ENCODE results near the gene ZNF516. TPM values are rescaled to one million over a fixed set of nuclear protein-coding genes. Genes with fewer than 3 reads are reported as not detected.
A peak's percentile ranks its signal among the peaks of the same experiment; 100 is the strongest.

Gene ZNF516
- total RNA-seq, 1 experiment from 2014 or later, result 25.5 TPM

- Histone ChIP-seq H3K9me3 (no peaks in the 10 kb centered on the region), H3K36me3 (ENCODE audit: control insufficient read depth, insufficient read depth, low read length) (no peaks in the 10 kb centered on the region), H3K27me3 (replicated peaks; ENCODE audit: control insufficient read depth, insufficient read depth, low read length) (no peaks in the 10 kb centered on the region), H3K4me1 (no peaks in the 10 kb centered on the region), H3K4me3 (ENCODE audit: low read depth, low read length) (no peak overlapping the region)
- no peak overlapping the region for H3K27ac Mint-ChIP-seq (ENCODE audit: unreplicated experiment)
- ChIA-PET CTCF (interaction anchor here (0.9 kb wide), 1 partner anchor 358 kb away, joined by 6 read pairs; no protein-coding TSS in a partner anchor), POLR2A (no interaction called here)
- no TSS peak for BruUV-seq (replicated peaks)
- DNase-seq, result peak; percentile 43
- no peaks in the 10 kb centered on the region for H3K9me3 Mint-ChIP-seq (ENCODE audit: unreplicated experiment)
- TF ChIP-seq CTCF (IDR thresholded peaks at IDR 0.05; ENCODE audit: insufficient read depth in 1 of 2, low read depth in 1 of 2, low read length in 1 of 2, severe bottlenecking in 1 of 2, unreplicated experiment in 1 of 2), result no peak
- H3K4me3 Mint-ChIP-seq (ENCODE audit: unreplicated experiment), result peak overlapping the region; percentile 37
- H3K27me3 Mint-ChIP-seq (ENCODE audit: insufficient read depth, unreplicated experiment), result peaks cover 5% of the 10 kb centered on the region
- peaks cover 8% of the 10 kb centered on the region for H3K4me1 Mint-ChIP-seq (ENCODE audit: low read depth, unreplicated experiment)
- intact Hi-C loops (cut with micrococcal nuclease; ENCODE audit: unreplicated experiment), result no loop called here
- peaks cover 14% of the 10 kb centered on the region for H3K36me3 Mint-ChIP-seq (ENCODE audit: insufficient read depth, unreplicated experiment)
Observed at GRCh38 chr18:76351961-76352581, 143.0 kb downstream of the ZNF516 start.

GRCh38 chr18:76350134-76351025 lies 144.7 kb downstream of the ZNF516 start:
- no peak overlapping the region for H3K27ac Mint-ChIP-seq (ENCODE audit: unreplicated experiment)
- no TSS peak for BruUV-seq (replicated peaks)
- H3K27me3 ChIP-seq (replicated peaks; ENCODE audit: control insufficient read depth, insufficient read depth, low read length), result no peaks in the 10 kb centered on the region
- H3K36me3 Mint-ChIP-seq (ENCODE audit: insufficient read depth, unreplicated experiment), result peaks cover 5% of the 10 kb centered on the region
- POLR2A ChIA-PET, result no interaction called here
- H3K36me3 ChIP-seq (ENCODE audit: control insufficient read depth, insufficient read depth, low read length), result no peaks in the 10 kb centered on the region
- TF ChIP-seq CTCF (IDR thresholded peaks at IDR 0.05; ENCODE audit: insufficient read depth in 1 of 2, low read depth in 1 of 2, low read length in 1 of 2, severe bottlenecking in 1 of 2, unreplicated experiment in 1 of 2), result no peak
- H3K4me3 Mint-ChIP-seq (ENCODE audit: unreplicated experiment), result no peak overlapping the region
- H3K4me3 ChIP-seq (ENCODE audit: low read depth, low read length), result no peak overlapping the region
- peaks cover 5% of the 10 kb centered on the region for H3K27me3 Mint-ChIP-seq (ENCODE audit: insufficient read depth, unreplicated experiment)
- DNase-seq, result no peak
- intact Hi-C loops (cut with micrococcal nuclease; ENCODE audit: unreplicated experiment), result no loop called here
- no peaks in the 10 kb centered on the region for H3K9me3 ChIP-seq
- no peaks in the 10 kb centered on the region for H3K9me3 Mint-ChIP-seq (ENCODE audit: unreplicated experiment)
- peaks cover 8% of the 10 kb centered on the region for H3K4me1 Mint-ChIP-seq (ENCODE audit: low read depth, unreplicated experiment)
- CTCF ChIA-PET, result no interaction called here
- no peaks in the 10 kb centered on the region for H3K4me1 ChIP-seq

GRCh38 chr18:76349067-76349715 lies 145.9 kb downstream of the ZNF516 start:
- Histone ChIP-seq H3K4me3 (ENCODE audit: low read depth, low read length) (no peak overlapping the region), H3K27me3 (replicated peaks; ENCODE audit: control insufficient read depth, insufficient read depth, low read length) (no peaks in the 10 kb centered on the region), H3K4me1 (no peaks in the 10 kb centered on the region), H3K9me3 (no peaks in the 10 kb centered on the region), H3K36me3 (ENCODE audit: control insufficient read depth, insufficient read depth, low read length) (no peaks in the 10 kb centered on the region)
- H3K27ac Mint-ChIP-seq (ENCODE audit: unreplicated experiment), result no peak overlapping the region
- ChIA-PET CTCF (no interaction called here), POLR2A (no interaction called here)
- peaks cover 8% of the 10 kb centered on the region for H3K4me1 Mint-ChIP-seq (ENCODE audit: low read depth, unreplicated experiment)
- peak; percentile 45 to 53 for DNase-seq
- H3K4me3 Mint-ChIP-seq (ENCODE audit: unreplicated experiment), result peak overlapping the region; percentile 63
- peaks cover 5% of the 10 kb centered on the region for H3K36me3 Mint-ChIP-seq (ENCODE audit: insufficient read depth, unreplicated experiment)
- no peaks in the 10 kb centered on the region for H3K9me3 Mint-ChIP-seq (ENCODE audit: unreplicated experiment)
- peak; percentile 46 to 65 for TF ChIP-seq CTCF (IDR thresholded peaks at IDR 0.05; ENCODE audit: insufficient read depth in 1 of 2, low read depth in 1 of 2, low read length in 1 of 2, severe bottlenecking in 1 of 2, unreplicated experiment in 1 of 2)
- H3K27me3 Mint-ChIP-seq (ENCODE audit: insufficient read depth, unreplicated experiment), result peaks cover 5% of the 10 kb centered on the region
- intact Hi-C loops (cut with micrococcal nuclease; ENCODE audit: unreplicated experiment), result loop anchor here (2.0 to 5.0 kb wide), 2 partner anchors 72 to 464 kb away; no protein-coding TSS in a partner anchor
- no TSS peak for BruUV-seq (replicated peaks)

Data from Caco-2 (cell line).